GM21526 (cell line): ENCODE measurements around the gene COPS7A.

Experiments used
- ATAC-seq: cut with Tn5 transposase; IDR thresholded peaks from one replicate; pipeline ENCODE4 v1.9.1; 2021; ENCODE audit warnings: moderate library complexity; ENCODE audit not compliant: unreplicated experiment, low FRiP score

The COPS7A gene

DNA sequence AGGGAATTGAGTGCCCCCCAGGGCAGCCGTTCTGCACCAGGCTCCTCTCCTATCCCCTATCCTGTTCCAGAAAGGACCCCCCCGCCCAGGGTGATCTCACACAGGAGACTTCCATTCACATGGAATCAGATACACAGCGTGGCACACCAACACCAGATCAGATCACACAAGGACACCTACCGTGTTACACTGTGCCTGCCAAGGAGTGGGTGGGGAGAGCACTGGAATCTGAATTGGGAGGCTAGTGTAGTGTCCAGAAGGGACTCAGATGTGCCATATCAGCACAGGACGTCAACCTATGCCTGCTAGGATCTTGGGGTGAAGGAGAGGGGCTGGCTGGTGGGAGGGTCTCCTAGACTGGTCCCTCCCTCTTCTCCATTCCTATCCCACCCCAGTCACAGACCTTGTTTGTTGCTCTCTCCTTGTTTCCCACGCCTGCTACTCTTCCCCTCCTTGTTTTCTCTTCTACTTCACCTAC is 44.6 kb downstream of the COPS7A start:
- no peak for ATAC-seq

DNA sequence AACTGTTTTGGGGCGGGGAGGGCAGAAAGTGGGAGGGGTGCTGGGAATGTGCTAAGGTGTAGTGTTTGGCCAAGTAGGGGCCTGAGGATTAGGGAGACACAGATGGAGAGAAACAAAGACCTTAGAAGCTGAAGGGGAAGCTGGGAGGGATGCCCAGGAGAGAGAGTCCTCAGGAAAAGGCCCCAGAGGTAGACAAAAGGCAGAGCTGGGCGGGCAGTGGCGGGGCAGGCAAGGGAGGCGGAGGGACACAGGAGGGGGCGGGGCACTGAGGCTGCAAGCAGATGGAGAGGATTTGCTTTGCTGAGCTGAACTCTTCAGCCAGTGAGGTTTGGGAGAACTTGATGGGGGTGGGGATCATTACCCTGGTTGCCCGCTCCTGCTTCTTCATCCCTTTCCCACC is 45.1 kb downstream of the COPS7A start:
- ATAC-seq = no peak

DNA sequence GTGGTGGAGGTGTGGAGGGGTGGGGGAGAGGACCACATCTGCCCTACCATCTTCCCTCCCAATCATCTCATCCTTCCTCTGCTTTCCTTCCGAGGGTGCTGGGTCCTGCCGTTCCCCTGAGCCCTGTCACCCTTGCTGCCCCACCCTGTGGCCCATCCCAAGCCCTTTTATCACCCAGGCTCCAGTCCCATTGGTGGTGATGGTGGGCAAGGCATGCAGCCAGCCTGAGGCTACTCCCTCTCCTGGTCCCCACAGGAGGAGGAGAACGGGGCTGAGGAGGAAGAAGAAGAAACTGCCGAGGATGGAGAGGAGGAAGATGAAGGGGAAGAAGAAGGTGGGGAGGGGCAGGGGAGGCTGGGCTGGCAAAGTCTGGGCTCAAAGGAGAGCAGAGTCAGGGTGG is 45.8 kb downstream of the COPS7A start:
- ATAC-seq = no peak

DNA sequence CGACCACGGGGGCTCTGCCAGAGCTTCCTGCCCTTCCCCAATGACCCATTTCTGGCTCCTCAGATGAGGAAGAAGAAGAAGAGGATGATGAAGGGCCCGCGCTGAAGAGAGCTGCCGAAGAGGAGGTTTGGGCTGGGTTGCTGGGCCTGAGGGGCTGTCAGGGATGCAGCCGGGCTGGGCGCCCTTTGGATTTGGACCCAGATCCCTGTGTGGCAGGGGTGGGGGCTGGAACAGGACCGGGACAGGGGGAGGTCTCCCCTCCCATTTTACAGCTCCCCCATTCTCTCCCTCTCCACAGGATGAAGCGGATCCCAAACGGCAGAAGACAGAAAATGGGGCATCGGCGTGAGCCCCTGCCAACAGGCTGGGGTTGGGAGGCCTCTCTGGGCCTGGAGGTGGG is 46.2 kb downstream of the COPS7A start:
- no peak for ATAC-seq

DNA sequence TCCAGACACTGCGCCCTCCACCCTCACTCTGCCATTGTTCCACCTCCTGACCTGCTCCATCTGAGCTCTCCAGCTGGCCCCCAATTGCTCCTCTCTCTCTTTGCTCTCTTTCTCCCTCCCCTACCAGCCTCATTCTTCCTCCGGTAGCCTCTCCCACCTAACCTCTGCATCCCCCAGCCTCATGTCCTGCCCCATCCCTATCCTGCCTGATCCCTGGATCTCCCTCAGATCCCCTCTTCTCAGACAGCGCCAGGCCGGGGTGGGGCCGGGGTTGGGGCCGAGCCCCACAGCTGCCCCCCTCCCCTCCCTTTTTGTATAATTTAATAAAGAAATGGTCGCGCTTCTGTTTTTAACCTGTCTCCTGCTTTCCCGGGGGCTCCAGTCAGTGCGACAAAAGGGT is 46.8 kb downstream of the COPS7A start:
- ATAC-seq = no peak

GRCh38 chr12:6771091-6771495 is 47.2 kb downstream of the COPS7A start:
- ATAC-seq = no peak

DNA sequence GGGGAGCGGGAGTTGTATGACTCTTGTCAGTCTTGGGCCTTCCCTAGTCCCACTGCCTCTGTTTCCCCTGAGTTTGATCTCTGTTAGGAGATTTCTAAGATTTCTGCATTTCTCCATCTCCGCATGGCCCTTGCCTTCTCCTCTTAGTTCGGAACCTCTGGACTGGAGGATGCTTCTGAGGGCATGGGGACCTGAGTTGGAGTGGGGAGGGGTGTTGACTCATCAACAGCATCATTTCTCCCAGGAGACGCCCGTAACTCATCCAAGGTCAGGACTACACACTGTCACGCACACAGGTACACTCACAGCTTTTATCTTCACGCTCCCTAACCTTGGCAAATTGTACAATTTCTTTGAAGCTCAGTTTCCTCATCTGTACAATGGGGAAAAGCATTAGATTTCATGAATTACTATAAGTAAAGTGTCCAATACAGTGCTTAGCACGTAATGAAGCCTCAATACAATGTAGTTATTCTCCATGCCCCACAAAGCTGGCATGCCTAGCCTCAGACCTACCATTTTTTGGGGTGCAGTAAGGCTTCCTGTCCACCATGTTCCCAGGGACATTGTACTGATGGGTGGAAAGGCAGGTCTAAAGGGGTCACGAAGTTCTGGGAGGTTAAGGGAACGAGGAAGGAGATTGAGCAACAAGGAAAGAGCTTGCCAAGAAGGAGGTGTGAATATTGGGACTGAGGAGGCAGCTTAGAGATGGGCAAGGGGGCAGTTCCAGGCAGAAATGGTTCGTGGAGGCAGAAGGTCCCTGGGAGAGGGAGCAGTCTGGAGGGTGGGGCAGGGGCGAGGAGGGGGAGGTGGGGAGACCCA is 47.9 kb downstream of the COPS7A start:
- no peak for ATAC-seq

GRCh38 chr12:6772331-6772695 is 48.5 kb downstream of the COPS7A start, which contains the start of gene LAG3:
Gene LAG3 (plus strand): TSS chr12:6772520. CDS start chr12:6772853, 333 bp downstream.
- ATAC-seq = no peak

DNA sequence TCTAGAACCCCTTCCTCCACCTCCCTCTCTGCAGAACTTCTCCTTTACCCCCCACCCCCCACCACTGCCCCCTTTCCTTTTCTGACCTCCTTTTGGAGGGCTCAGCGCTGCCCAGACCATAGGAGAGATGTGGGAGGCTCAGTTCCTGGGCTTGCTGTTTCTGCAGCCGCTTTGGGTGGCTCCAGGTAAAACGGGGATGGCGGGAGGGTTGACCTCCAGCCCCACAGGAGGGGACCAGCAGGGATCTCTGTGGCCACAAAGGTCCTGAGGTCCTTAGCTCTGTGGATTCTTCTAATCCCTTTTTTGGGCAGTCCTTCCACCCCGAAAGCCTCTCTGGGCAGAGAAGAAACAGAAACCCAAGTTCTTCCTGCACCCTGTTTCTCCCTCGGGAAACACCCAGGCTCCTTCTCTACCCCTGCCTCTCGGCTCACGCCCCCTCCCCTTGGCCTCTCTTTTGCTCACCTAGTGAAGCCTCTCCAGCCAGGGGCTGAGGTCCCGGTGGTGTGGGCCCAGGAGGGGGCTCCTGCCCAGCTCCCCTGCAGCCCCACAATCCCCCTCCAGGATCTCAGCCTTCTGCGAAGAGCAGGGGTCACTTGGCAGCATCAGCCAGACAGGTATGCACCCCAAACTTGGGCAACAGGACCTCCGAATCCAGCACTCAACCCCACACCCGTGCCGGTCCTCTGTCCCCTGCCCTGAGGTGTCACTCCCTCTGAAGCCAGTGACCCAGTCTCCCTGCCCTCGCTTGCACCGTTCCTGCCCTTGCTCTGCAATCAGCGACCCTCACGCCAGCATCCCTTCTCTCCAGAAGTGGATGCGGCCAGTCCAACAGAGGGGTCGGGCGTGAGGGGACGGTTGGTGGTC is 49.1 kb downstream of the COPS7A start:
- no peak for ATAC-seq

DNA sequence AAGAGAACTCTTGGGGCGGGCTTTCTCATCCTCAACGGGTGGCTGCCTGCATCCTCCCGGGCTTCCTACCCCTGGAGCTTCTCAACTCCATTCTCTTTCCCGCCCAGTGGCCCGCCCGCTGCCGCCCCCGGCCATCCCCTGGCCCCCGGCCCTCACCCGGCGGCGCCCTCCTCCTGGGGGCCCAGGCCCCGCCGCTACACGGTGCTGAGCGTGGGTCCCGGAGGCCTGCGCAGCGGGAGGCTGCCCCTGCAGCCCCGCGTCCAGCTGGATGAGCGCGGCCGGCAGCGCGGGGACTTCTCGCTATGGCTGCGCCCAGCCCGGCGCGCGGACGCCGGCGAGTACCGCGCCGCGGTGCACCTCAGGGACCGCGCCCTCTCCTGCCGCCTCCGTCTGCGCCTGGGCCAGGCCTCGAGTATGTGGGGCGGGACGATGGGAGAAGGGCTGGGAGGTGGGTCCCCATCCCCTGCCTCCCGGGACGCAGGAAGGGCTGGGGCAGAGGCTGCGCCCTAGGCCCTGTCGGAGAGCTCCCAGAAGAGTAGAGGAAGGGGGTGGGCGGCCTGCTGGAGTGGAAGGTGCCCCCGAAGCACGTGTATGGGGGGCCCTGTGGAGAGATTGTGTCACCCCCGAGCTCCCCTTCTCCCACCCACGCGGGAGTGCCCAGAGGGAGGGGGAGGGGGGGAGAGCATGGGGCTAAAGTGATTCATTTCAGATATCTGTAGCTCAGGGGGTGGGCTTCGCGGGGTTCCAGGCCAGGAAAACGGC is 49.9 kb downstream of the COPS7A start:
- ATAC-seq = no peak

DNA sequence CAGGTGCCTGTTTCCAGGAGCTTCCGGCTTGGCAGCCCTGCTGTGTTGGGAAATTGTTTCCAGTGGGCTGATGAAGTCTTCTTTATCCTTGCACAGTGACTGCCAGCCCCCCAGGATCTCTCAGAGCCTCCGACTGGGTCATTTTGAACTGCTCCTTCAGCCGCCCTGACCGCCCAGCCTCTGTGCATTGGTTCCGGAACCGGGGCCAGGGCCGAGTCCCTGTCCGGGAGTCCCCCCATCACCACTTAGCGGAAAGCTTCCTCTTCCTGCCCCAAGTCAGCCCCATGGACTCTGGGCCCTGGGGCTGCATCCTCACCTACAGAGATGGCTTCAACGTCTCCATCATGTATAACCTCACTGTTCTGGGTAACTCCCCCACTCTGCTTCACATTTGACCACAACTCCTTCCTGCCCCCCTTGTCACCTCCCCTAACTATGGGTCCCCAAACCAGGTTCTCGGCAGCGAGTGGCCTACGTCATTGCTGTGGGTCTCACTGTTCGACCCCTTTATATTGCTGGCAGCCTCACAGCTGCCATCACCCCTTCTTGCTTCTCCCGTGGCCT is 50.7 kb downstream of the COPS7A start:
- ATAC-seq = no peak

DNA sequence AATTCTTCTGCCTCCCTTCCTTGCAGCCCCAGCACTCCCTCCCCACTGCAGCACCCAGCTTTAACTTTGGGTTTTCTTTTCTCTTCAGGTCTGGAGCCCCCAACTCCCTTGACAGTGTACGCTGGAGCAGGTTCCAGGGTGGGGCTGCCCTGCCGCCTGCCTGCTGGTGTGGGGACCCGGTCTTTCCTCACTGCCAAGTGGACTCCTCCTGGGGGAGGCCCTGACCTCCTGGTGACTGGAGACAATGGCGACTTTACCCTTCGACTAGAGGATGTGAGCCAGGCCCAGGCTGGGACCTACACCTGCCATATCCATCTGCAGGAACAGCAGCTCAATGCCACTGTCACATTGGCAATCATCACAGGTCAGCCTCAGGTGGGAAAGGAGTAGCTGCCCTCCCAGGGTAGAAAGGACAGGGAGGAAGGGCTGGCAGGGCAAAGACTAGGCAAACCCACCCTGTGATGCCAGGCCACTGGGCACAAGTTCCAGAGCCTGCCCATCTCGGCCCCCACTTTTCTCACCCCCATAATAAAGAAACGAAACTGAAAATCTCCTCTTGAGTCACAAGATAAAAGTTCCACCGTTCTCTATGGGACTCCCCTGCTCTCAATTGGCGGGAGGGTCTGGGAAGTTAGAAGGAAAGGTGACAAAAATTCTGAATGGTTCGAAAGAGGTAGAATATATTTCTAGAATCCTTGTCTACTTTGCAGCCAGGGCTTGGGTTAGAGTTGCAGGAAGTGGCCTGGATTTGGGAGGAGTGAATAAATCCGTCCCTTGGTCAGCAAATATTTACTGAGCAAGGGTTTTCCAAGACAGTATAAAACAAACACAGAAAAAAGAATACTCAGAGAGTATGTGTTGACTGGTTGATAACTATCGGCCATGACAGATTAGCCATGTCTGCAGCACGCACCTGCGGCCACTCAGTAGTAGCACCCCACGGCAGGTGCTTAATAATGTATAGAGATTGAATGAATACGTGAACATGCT is 51.6 kb downstream of the COPS7A start:
- no peak for ATAC-seq

GRCh38 chr12:6777386-6777785 is 53.5 kb downstream of the COPS7A start:
- no peak for ATAC-seq

GRCh38 chr12:6778217-6778573 is 54.3 kb downstream of the COPS7A start:
- no peak for ATAC-seq

GRCh38 chr12:6778574-6779550 is 55.0 kb downstream of the COPS7A start:
- peak; percentile 51 for ATAC-seq

GRCh38 chr12:6779708-6780432 is 56.0 kb downstream of the COPS7A start:
- no peak for ATAC-seq

DNA sequence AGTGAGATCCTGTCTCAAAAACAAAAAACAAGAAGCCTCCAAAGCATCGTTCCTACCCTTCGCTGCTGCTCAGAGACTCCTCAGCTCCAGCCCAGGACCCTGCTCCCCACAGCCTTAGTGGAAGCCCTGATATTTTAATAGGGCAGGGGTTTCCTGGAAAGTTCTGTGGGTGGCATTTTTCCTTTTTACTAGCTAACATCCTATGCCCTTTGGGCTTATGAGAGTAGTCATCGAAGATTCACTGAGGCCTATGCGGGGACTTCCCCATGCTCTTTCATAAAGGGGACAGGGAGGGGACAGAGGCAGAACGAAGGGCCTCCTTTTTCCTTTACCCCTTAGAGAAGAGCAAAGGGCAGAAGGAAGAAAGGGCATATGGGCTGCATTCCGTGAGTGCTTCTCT is 56.7 kb downstream of the COPS7A start:
- ATAC-seq = no peak
